Stimulated activated CD8-positive, alpha-beta memory T cell treated with anti-CD3 and anti-CD28 coated beads, Interleukin-4, amount 100 ng/mL, for 24 hours (primary cell): ENCODE data around the gene EP400.

Experiments used
- DNase-seq: peaks from one replicate; pipeline ENCODE4 v3.0.0-alpha.2; 2020; ENCODE audit warnings: low read depth

Gene EP400

DNA sequence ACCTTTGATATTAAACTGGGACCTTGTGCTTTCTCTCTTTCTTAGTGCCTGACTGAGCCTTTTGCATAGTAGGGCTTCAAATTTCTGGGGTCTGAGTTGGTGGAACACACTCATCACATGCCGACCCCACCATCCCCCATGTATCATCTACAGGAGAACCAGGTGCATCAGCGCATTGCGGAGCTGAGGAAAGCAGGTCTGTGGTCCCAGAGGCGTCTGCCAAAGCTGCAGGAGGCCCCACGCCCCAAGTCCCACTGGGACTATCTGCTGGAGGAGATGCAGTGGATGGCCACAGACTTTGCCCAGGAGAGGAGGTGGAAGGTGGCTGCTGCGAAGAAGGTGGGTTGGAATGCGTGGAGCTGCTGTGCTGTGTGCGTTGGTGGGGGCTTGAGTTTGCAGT lies 37.8 kb downstream of the EP400 start:
- DNase-seq: no peak

DNA sequence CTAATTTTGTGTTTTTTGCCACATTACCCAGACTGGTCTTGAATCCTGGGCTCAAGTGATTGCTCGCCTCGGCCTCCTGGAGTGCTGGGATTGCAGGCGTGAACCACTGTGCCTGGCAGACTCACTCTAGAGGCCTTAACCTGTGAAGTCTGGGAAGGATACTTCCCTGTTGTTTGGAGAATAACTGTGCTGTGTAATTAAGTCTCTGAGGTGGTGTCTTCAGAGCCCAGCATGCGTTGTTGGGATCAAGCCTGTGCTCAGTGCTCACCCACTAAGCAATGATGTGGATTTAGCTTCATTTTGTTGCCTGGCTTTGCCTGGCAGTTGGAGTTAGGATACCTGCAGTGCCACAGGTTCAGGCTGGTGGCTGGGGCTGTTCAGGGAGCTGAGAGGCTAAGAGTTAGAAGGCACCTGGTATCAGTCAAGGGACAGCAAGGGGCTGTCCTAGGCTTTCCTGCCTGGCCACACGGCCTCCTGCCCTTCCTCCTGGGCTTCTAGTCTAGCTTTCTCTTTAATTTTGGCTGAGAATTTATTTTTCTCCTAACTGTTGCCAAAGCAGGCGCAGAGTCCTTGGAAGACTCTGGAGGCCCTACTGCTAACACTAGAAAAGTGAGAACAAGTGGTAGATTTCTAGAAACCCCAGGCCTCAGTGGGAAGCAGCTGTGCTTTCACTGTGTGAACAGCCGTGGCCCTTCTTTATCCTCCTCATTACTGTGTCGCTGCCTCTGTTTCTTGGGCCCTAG lies 38.5 kb downstream of the EP400 start:
- no peak for DNase-seq

DNA sequence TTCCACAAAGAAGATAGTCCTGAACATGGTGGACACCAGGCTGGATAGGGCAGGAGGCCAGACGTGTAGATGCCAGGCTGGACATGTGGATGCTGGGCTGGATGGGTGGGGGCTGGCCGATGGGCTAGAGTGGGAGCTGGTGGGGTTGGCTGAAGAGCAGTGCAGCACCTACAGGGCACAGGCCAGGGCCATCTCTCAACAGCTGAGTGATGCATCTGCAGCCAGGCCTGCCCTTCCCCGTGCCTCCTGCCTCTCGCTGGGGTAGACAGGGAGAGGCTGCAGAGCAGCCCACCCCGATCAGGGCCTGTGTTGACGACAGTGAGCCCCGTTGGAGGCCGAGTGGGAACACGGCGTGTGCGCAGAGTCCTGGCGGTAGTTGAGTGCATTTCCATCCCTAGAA lies 39.3 kb downstream of the EP400 start:
- DNase-seq: no peak

DNA sequence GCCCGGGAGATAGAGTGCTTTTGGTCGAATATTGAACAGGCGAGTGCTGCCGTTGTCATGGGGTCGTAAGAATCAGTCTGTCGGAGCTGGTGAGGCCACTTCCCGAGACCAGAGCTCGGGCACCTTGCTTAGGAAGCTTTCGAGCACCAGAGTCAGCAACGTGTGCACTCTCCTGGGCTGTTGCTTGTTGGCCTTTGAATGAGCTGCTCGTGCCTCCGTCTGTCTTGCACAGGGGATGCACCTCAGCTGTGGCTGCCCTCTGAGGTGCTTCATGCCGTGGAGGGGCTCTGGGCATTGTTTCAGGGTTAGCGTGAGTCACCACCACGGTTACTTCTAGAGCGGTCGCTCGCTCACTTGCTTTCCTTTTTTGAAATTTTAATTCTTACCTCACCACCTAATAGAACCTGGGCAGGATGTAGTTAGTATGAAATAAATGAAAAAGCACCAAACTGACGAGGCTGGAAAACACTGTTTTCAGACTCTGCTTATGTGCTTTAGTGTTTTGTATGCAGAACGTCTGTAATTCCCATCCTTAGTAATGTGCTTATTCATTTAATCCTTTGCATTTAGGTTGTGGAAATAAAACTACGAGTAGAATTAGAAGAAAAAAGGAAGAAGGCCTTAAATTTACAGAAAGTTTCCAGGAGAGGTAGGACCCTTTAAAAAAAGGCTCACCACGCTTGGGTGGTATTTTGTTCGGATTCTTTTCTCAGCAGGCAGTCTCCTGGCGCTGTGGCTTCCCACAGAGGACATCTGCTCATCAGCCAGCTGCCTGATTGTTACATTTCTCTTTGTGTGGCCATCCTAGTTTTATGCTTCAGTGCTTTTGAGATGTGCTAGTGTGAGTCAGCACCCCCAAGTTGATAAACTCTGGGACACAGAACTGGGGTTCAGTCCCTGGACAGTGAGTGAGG lies 40.6 kb downstream of the EP400 start:
- DNase-seq: no peak

DNA sequence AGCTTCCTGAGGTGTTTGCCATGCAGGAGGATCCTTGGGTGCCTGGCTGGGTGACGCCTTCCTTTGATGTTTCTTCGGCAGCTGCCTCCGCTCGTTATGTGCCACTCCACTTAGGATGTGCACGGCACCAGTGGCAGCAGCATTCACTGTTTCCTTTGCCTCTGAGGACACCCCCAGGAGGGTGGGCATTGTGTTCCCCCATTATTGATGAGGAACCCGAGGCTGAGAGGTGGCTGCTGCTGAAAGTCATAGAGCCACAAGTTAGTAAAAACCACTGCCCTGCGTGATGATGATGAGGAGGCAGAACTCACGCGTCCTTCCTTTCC lies 41.2 kb downstream of the EP400 start:
- no peak for DNase-seq

DNA sequence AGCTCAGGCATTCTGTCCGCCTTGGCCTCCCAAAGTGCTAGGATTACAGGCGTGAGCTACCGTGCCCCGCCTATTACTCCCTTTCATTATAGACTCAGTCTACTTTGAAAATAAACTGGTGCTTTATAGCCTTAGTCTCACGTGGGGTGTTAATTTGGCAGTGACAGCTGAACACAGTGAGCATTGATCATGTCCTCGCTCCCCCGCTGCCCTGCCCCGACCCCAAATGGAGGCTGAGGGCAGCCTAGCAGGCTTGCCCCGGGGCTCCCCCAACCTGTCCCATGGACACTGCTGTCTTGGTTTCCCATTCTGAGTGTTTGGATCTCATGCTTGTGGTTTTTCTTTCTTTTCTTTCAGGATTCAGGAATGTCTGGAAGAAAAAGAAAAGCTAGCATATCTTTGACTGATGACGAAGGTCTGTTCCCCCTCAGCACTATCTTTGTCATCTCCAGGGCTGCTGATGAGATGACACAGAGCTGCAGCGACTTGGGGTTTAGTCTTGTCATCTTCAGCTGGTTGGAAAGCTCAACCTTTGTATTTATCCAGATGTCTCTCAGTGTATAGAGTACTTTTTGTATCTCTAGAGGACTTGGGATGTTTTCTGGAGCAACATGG lies 42.2 kb downstream of the EP400 start:
- DNase-seq: no peak

DNA sequence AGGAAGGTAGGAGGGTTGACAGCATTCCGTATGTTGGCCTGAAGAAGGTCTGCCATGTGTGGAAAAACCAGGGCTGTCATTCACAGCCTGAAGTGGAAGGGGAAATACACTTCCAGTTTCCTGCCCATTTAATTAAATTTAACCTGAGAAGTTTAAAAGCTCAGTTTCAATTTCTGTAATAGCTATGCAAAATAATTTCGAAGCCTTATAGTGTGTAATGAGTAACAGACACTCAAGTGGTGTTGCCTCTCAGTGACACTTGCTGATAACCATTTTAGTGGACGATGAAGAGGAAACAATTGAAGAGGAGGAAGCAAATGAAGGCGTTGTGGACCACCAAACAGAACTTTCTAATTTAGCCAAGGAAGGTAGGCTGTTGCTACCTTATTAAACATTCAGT lies 44.8 kb downstream of the EP400 start:
- no peak for DNase-seq

DNA sequence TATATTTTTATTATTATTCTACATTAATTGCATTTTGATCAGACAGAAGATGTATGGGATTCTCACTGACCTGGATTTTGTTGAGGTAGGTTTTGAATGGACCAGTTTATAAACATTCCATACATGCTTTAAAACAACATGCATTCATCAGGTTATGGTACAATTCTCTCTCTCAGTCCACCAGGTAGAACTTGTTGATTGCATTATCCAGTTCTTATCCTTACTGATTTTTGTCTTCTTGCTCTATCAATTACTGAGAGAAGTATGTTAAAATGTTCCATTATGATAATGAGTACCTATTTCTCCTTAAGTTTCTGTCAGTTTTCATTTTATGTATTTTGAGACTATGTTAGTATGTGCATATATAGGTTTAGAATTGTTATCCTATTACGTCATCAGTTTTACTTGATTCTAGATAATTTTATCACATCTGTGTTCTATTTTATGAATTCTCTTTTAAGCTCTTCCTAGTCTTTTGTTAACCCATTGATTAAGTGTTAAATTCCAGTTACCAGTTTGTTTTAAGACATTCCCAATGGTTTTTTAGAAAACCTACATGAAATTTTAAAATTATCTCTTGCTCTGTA lies 50.6 kb downstream of the EP400 start:
- DNase-seq: no peak

DNA sequence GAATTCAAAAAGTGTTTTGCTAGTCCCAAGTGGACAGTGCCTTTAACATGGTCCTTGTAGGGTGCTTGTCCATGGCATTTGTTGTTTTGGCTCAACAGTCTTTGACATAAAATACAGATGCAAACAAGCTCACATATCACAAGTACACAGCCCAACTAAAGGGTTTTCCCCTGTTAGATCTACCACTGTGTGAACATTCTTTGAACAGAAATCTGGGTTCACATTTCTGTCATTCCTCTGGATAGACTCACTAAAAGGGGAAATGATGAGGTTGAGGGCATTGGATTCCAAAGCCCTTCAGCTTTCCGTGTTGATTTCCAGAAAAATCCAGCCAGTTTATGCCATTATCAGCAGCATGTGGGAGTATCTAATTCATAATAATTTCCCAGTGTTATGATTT lies 54.1 kb downstream of the EP400 start:
- DNase-seq: no peak

DNA sequence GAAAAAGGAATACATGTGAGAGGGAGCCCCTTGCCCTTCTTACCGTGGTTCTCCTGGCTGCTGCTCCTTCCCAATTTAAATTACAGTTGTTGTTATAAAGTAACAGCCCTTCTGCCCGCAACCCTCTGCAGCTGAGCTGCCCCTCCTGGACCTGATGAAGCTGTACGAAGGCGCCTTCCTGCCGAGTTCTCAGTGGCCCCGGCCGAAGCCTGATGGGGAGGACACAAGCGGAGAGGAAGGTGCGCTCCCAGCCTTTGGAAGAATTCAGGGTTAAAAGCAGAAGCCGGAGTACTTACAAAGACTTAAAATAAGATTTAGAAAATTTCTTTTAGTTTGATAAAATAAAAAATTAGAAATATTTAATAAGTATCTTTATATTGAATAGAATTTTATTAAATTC lies 55.2 kb downstream of the EP400 start:
- no peak for DNase-seq

DNA sequence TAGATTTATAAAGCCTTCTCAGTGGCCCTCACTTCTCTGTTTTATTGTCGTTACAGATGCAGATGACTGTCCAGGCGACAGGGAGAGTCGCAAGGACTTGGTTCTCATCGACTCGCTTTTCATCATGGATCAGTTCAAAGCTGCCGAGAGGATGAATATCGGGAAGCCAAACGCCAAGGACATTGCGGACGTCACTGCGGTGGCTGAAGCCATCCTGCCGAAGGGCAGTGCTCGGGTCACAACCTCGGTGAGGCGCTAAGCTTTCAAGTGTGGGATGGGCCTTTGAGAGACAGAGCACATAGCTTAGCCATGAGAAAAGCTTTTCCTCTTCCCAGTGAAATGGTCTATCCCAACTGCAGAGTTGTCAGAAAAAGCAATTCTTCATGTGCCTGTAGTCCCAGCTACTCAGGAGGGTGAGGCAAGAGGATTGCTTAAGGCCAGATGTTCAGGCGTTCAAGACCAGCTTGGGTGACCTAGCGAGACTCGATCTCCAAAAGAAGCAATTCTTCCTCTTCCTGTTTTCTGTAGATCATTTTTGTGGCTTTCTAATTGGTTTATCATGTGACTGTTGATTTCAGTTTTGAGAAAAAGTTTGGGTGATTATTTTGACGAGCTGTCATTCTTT lies 56.4 kb downstream of the EP400 start:
- DNase-seq: no peak

DNA sequence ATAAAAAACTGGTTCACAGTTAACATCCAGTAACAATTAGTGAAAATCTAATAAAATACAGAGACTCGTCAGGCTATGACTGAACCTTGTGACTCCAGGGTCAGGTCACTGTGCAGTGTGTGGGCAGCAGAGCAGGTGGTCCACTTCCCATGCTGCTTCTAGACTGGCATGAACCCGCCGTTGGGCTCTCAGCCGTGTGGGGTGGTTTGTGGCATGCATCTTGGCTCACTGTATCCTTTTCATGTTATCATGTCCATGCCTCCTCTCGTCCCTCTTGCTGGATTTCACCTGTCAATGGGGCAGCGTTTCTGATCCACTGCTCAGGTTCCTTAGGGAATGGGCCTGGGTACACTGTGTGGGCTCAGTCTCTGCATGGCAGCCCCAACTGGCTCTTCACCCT lies 57.3 kb downstream of the EP400 start:
- no peak for DNase-seq

DNA sequence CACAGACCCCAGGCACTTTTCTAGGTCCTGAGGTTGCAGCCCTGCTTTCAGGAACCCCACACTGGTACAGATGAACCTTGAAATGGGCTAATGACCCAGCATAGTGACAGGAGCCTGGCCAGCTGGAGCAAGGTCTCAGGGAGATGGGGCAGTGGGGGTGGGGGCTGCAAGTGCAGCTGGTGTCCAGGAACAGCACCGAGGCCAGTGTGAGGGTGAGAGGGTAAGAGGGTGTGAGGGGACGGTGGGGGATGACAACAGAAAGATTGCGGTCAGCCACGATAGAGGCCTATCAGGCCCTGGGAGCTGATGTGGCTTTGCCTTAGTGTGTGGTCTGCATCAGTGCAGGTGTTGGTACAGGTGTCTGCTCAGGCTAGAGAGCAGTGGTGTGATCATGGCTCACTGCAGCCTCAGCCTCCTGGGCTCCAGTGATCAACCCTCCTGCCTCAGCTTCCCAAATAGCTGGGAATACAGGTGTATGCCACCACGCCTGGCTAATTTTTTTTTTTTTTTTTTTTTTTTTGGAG lies 59.7 kb downstream of the EP400 start:
- DNase-seq: no peak

DNA sequence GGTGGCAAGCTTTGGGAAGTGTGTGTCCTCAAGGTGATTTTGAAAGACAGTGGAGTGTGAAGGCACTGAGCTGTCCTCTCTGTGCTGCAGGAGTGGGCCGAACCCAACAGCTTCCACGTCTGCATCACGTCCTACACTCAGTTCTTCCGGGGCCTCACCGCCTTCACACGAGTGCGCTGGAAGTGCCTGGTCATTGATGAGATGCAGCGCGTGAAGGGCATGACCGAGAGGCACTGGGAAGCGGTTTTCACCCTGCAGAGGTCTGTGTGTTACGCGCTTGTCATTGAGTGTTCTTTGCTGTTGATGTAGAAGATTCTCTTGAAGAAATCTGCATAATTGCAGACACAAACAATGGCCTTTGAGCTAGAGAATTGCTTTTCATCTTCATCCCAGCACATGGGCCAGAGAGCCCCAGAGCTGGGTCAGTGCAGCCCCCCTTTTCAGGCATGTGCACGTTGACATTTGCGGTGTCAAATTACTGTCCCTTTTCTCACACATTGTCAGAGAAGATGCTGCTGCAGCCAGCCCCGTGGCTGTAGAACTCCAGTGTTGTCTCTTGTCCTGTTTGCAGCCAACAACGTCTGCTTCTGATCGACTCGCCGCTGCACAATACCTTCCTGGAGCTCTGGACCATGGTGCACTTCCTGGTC lies 63.3 kb downstream of the EP400 start:
- DNase-seq: no peak

DNA sequence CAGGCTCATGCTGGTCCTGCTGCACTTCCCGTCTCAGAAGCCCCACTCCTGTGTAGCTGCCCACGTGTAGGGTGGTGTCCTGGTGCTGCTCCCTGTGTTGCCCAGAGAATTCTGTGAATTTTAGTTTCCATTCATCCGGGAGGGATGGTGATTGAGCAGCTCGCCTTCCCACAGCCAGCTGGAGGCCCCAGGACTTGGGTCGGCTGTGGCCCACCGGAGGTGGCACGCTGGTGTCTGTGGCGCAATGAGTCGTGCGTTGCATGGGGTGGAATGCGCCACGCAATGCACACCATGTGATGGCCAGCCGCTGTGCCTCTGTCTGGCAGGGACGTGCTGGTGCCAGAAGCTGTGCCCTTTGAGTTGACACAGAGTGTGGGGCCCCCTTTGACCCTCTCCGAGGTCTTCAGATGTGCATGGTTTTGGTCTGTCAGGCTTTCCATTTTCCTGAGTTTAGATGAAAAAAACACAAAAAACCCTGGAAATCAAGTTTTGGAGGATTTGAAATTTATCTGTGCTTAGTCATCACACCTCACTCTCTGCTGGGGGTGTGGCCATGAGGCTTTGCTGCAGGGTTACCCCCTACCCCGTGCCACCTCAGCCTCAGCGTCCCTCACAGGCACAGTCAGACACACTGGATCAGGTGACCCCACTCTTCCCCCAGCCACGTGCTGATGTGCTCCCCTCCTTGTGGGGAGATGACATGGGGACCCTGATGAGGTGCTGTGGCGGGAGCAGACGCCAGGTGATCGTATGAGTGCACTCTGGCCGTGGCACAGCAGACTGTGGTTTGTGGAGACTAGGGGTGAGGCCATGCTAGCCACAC lies 64.6 kb downstream of the EP400 start:
- no peak for DNase-seq

DNA sequence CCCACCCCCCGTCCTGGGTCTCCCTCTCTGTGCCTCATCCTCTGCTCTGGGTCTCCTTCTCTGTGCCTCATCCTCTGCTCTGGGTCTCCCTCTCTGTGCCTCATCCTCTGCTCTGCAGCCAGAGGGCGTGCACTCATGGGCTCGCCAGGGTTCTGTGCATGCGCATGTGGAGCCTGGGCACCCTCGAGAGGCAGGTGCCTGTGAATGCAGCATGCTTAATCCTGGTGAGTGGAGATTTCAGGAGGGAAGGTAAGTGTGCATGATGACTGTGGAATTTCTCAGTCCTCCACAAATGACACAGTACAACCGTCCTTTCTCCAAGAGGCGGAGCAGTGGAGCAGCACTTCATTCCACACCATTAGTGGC lies 65.2 kb downstream of the EP400 start:
- DNase-seq: no peak

DNA sequence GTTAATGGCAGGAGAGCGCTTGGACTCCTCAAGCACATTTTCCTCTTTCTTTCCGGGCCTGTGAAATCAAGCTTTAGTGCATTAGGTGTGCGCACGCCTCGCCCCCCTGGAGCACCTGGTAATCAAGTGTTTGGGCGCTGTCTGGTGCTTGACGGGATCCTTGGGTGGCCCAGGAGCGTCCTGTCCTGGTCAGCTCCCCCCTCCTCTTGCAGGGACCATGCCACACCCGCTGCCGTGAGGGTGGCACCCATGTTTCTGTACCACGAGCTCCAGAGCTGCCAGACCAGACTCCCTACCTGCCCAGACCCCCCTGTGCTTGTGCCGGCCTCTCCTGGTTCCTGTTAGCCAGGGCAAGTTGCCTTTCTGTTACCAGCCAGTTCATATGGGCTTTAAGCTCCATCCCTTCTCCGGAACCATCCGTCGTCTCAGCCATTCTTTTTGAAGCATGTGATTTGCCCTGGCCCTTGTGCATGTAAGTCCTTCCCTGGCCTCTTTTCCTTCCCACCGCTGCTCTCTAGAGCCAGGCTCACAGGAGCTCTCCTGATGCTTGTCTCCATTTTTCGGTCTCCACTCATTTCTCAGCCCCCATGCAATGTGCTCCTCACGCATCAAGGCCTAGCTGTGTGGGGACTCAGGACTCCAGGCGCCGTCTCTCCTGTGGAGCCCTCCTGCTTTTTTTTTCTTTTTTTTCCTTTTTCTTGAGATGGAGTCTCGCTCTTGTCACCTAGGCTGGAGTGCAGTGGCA lies 66.1 kb downstream of the EP400 start:
- no peak for DNase-seq

DNA sequence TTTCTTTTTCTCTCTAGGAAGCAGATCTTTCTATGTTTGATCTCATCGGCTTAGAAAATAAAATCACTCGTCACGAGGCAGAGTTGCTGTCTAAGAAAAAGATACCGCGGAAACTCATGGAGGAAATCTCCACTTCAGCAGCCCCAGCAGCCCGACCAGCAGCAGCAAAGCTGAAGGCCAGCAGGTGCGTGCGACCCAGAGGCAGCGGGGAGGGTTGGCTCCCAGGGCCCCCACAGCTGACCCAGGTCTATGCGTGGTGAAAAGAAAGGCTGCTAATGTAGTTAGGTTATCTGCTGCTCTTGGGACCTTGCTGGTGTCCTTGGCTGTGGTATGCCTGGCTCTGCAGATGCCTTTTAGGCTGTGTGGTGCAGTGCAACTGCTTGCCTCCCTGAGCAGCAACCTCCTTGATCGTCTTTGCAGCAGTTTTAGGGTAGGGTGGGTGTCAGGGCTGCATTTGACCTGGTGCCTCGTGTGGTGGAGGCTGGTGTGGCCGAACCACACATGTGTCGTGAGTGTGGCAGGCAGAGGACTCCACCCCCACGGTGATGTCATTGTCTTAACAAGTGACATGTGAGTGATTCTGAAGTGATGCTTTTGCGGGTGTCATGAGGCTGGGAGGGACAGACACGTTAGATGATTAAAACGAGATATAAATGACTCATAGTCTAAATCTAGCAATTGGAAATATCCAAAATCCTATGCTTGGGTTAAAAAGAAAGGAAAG lies 68.6 kb downstream of the EP400 start:
- no peak for DNase-seq

DNA sequence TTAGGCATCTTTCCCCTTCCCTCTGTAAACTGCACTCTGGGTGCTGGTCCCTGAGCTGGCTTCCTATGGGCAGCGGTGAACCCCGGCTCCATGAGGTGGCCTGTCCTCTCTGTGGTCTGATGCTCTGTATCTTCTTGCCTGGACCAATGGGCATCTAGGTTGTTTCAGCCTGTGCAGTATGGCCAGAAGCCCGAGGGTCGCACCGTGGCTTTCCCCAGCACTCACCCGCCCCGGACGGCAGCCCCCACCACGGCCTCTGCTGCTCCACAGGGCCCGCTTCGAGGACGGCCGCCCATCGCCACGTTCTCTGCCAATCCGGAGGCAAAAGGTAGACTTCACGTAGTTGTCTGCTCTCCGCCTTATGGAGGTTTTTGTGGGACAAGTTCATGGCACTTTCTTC lies 70.1 kb downstream of the EP400 start:
- no peak for DNase-seq
